Stomach smooth muscle (tissue), 2 donors: ENCODE results near the gene COL5A1.
A peak's percentile ranks its signal among the peaks of the same experiment; 100 is the strongest.

Experiments
- H3K27ac ChIP-seq: one replicate; pipeline ENCODE4 v1.7.0; 2013; ENCODE audit warnings: mild to moderate bottlenecking, low read length, inconsistent platforms
- H3K27me3 ChIP-seq, 2 donors: one replicate each; pipeline ENCODE4 v1.7.0; 2013; ENCODE audit warnings: low read length in 2 of 2; ENCODE audit not compliant: insufficient read depth in 2 of 2, control insufficient read depth in 1 of 2
- H3K36me3 ChIP-seq, 2 donors: one replicate each; pipeline ENCODE4 v1.7.0; 2013; ENCODE audit warnings: low read length in 2 of 2; ENCODE audit not compliant: control insufficient read depth in 2 of 2, insufficient read depth in 2 of 2
- H3K4me1 ChIP-seq: one replicate; pipeline ENCODE4 v1.7.0; 2013; ENCODE audit warnings: low read length; ENCODE audit not compliant: control insufficient read depth, insufficient read depth
- H3K4me3 ChIP-seq, 2 donors: one replicate each; pipeline ENCODE4 v1.7.0; 2013; ENCODE audit warnings: low read length in 2 of 2
- H3K9ac ChIP-seq, 2 donors: one replicate each; pipeline ENCODE4 v1.7.0; 2013; ENCODE audit warnings: low read length in 2 of 2, mild to moderate bottlenecking in 1 of 2
- H3K9me3 ChIP-seq, 2 donors: one replicate each; pipeline ENCODE4 v1.7.0; 2013; ENCODE audit warnings: low read length in 2 of 2; ENCODE audit not compliant: control insufficient read depth in 2 of 2
- donor health status: healthy.
- donor health status: Pancreatic carcinoma.

The COL5A1 gene

DNA sequence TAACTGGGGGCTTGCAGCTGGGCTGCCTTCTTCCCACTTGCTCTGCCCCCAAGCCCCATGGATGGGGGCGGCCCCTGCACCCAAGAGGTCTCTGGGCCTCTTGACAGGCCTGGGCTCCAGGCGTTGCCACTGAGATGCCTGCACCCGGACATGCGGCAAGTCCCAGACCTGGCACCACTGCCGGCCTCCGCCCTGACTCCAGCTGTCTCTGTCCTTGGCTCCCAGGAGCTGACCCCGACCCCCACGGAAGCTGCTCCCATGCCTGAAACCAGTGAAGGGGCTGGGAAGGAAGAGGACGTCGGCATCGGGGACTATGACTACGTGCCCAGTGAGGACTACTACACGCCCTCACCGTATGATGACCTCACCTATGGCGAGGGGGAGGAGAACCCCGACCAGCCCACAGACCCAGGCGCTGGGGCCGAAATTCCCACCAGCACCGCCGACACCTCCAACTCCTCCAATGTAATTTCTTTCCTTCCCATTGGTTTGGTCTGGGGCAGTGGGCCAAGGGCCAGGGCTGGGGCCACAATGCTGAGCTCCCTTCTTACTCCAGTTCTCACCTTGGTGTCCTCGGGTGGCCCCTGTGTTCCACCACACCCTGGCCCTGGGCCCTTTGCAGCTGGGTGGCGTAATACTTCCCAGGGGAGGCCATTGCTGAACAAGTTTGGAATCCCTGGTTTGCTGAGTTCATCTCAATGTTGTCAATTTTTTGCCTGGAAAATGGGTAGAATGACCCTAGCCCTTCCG lies 88.6 kb downstream of the COL5A1 start:
- Histone ChIP-seq H3K9ac (peak overlapping the region in 1 of 2 donors; percentile 47), H3K4me3 (no peak overlapping the region), H3K27ac (peak overlapping the region; percentile 93), H3K36me3 (peaks cover 5 to 18% of the 10 kb centered on the region in 2 donors), H3K4me1 (peaks cover 62% of the 10 kb centered on the region), H3K27me3 (no peaks in the 10 kb centered on the region), H3K9me3 (no peaks in the 10 kb centered on the region)

DNA sequence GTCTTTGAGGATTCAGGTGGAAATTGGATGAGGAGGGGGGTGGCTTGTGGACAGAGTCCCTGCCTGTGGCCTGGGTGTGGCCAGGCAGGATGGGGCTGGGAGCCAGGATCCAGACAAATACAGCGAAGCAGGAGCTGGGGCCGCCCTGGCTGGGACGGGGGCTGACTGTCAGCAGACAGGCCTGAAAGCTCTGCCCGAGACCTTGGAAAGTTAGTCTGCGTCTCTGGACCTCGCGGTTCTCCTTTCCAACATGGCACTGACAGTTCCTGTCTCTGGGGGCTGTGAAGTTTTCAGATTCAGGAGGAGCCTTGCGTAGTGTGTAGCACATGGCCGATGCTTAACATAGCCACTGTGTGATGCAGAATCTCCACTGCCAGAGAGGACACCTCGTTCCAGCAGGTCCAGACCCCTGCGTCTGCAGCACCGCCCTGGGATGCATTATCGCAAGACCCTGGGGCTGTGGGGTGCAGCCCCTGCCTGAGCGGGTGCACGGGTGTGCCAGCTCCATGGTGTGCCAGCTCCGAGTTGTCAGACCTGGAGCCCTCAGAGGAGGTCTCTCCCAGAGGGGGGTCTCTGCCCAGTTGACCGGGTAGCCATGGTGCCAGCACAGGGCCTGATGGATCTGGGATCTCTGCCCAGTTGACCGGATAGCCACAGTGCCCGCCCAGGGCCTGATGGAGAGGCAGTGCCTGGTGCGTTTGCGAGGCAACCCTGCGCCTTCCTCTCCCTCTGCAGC lies 89.3 kb downstream of the COL5A1 start:
- Histone ChIP-seq H3K9ac (peak overlapping the region in 1 of 2 donors; percentile 47), H3K4me3 (peak overlapping the region in 1 of 2 donors; percentile 8), H3K36me3 (peaks cover 5 to 18% of the 10 kb centered on the region in 2 donors), H3K27ac (peak overlapping the region; percentile 93), H3K27me3 (no peaks in the 10 kb centered on the region), H3K9me3 (no peaks in the 10 kb centered on the region), H3K4me1 (peaks cover 64% of the 10 kb centered on the region)

GRCh38 chr9:134731497-134732391 lies 90.1 kb downstream of the COL5A1 start:
- H3K9ac ChIP-seq, result peak overlapping the region; percentile 48 to 55
- H3K36me3 ChIP-seq, result peaks cover 7 to 18% of the 10 kb centered on the region in 2 donors
- H3K27ac ChIP-seq, result peak overlapping the region; percentile 93
- H3K9me3 ChIP-seq, result no peaks in the 10 kb centered on the region
- peak overlapping the region in 1 of 2 donors; percentile 40 for H3K4me3 ChIP-seq
- peaks cover 70% of the 10 kb centered on the region for H3K4me1 ChIP-seq
- no peaks in the 10 kb centered on the region for H3K27me3 ChIP-seq

- peaks cover 73% of the 10 kb centered on the region for H3K4me1 ChIP-seq
- no peaks in the 10 kb centered on the region for H3K27me3 ChIP-seq
- peak overlapping the region; percentile 93 for H3K27ac ChIP-seq
- H3K9ac ChIP-seq, result peak overlapping the region in 1 of 2 donors; percentile 67
- peaks cover 11 to 14% of the 10 kb centered on the region in 2 donors for H3K36me3 ChIP-seq
- peak overlapping the region; percentile 25 to 40 for H3K4me3 ChIP-seq
- no peaks in the 10 kb centered on the region for H3K9me3 ChIP-seq
Observed at GRCh38 chr9:134732392-134733110, 90.9 kb downstream of the COL5A1 start.

DNA sequence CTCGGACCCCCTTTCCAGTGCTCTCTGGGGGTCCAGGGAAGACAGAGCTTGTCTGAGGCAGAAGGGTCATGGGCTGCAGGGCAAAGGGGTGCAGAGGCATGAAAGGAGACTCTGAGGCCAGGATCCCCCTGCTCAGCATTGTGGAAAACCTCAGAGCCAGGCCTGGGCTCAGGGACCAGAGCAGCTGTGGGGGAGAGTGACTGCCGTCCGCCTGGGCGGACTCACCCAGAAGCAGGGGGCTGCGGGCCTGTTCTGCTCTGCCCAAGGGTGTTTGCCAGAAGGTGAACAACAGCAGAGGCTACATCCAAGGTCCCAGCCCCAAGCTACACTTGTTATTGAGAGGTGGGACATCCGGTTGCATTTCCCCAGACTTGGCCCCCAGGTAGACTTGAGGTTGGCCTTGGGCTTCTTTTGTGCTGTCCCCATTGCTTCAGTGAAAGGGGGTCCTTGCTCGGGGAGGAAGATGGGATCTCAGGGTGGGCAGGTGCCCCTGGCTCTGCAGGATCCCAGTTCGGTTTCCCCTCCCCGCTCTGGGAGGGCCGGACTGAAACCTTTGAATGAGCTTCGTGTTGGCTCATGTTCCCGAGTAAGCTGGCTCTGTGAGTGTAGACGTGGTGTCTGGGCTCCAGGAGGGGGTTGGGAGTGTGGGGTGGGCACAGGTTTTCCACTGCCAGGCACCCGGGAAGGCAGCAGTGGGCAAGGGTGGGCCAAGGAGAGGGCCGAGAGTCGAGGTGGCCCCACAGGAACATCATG lies 92.1 kb downstream of the COL5A1 start:
- H3K36me3 ChIP-seq, result peaks cover 9 to 11% of the 10 kb centered on the region in 2 donors
- peak overlapping the region; percentile 15 to 25 for H3K4me3 ChIP-seq
- H3K27me3 ChIP-seq, result no peaks in the 10 kb centered on the region
- peak overlapping the region; percentile 29 to 32 for H3K9ac ChIP-seq
- H3K4me1 ChIP-seq, result peaks cover 70% of the 10 kb centered on the region
- H3K9me3 ChIP-seq, result no peaks in the 10 kb centered on the region
- H3K27ac ChIP-seq, result peak overlapping the region; percentile 93

DNA sequence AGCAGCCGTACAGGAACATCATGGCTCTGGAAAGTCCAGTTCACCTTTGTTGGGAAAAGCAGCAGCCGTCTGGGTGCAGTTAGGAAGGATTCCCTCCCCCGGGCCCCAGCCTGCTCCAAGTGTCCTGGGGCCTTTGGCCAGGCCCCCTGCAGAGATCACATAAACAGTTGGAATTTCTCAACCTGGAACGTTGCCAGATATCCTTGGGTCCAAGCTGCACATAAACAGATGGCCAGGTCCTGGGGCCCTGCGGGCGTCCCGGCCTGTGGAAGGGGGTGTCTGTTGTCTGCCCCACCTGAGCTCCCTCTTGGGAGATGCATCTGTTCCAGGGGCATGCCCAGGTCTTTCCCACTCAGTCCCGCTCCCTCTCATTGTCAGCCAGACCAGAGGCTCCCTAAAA lies 92.7 kb downstream of the COL5A1 start:
- Histone ChIP-seq H3K9me3 (no peaks in the 10 kb centered on the region), H3K27me3 (no peaks in the 10 kb centered on the region), H3K36me3 (peaks cover 7 to 13% of the 10 kb centered on the region in 2 donors), H3K9ac (peak overlapping the region in 1 of 2 donors; percentile 38), H3K4me3 (no peak overlapping the region), H3K4me1 (peaks cover 74% of the 10 kb centered on the region), H3K27ac (peak overlapping the region; percentile 93)

DNA sequence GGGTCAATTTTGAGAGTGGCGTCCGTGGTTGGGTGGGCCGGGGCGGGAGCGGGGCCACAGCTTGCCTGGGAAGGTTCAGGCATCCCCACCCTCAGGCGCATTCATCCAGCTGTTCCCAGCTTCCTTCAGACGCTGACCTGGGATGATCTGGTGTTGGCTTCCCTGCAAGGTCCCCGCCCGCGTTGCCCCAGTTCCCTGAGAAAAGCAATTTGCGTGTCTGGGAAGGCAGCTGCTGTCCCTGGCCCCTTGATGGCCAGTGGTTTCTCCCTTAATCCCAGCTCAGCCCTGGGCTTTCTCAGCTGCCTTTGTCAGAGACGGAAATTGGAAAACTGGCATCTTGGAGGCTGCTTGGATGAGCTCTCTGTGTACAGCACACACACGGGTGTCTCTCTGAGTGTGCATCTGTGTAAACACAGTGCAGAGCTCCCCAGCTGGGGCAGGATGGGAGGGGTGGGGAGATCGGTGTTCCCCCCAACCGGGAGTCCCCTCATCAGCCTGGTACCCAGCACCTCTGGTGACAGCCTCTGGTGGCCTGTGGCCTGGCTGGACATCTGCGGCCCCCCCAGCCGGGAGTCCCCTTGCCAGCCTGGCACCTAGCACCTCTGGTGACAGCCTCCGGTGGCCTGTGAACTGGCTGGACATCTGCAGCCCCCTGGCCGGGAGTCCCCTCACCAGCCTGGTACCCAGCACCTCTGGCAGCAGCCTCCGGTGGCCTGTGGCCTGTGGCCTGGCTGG lies 94.0 kb downstream of the COL5A1 start:
- Histone ChIP-seq H3K4me1 (peaks cover 68% of the 10 kb centered on the region), H3K27ac (peak overlapping the region; percentile 93), H3K9me3 (no peaks in the 10 kb centered on the region), H3K4me3 (peak overlapping the region in 1 of 2 donors; percentile 3), H3K9ac (peak overlapping the region in 1 of 2 donors; percentile 44), H3K27me3 (no peaks in the 10 kb centered on the region), H3K36me3 (peaks cover 4 to 18% of the 10 kb centered on the region in 2 donors)

- Histone ChIP-seq H3K9me3 (no peaks in the 10 kb centered on the region), H3K27me3 (no peaks in the 10 kb centered on the region), H3K4me1 (peaks cover 55% of the 10 kb centered on the region), H3K4me3 (no peak overlapping the region), H3K27ac (peak overlapping the region; percentile 93), H3K36me3 (peaks cover 4 to 25% of the 10 kb centered on the region in 2 donors), H3K9ac (no peak overlapping the region)
Observed at GRCh38 chr9:134736791-134737497, 95.3 kb downstream of the COL5A1 start.
